ENCODE measurements around the gene SYCE1L. TPM values are rescaled to one million over a fixed set of nuclear protein-coding genes. Genes with fewer than 3 reads are reported as not detected.
A peak's percentile ranks its signal among the peaks of the same experiment; 100 is the strongest.

SYCE1L gene
- total RNA-seq, 1 experiment from 2014 or later, result not detected

DNA sequence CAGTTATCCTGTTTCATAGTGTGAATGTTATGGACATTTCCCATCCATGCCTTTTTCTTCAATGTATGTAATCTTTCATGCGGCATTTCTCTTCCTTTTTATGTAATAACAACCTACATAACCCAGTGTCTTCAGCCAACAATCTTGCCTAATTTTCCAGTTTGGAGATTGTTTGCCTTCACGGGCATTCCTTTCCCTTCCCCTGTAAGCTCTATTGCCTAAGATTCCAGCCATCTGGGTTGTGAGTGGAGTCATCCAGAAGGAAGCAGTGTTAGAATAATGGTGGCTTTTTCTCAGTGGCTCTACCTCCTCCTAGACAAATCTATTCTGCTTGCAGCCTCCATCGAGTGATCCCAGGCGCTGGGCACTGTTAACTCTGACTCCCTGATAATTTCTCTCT is 22.3 kb downstream of the SYCE1L start:
- Histone ChIP-seq H3K36me3 (ENCODE audit: insufficient read depth, low read length, poor library complexity, severe bottlenecking) (no peaks in the 10 kb centered on the region), H3K4me1 (ENCODE audit: insufficient read depth, low read length, poor library complexity, severe bottlenecking) (no peaks in the 10 kb centered on the region), H3K27me3 (replicated peaks; ENCODE audit: insufficient read depth, low read depth, low read length, poor library complexity) (no peaks in the 10 kb centered on the region), H3K4me3 (ENCODE audit: low read depth, low read length, poor library complexity, severe bottlenecking) (no peak overlapping the region), H3K27ac (ENCODE audit: low read depth, low read length, poor library complexity, severe bottlenecking) (no peak overlapping the region), H3K9me3 (ENCODE audit: low read depth, low read length, poor library complexity, severe bottlenecking) (no peaks in the 10 kb centered on the region)
- no peak for DNase-seq (ENCODE audit: low spot score)
- ChIA-PET CTCF (no interaction called here), POLR2A (ENCODE audit: low non-redundant PET) (no interaction called here)
- BruUV-seq (replicated peaks), result no TSS peak
- TF ChIP-seq, protein P1, sequence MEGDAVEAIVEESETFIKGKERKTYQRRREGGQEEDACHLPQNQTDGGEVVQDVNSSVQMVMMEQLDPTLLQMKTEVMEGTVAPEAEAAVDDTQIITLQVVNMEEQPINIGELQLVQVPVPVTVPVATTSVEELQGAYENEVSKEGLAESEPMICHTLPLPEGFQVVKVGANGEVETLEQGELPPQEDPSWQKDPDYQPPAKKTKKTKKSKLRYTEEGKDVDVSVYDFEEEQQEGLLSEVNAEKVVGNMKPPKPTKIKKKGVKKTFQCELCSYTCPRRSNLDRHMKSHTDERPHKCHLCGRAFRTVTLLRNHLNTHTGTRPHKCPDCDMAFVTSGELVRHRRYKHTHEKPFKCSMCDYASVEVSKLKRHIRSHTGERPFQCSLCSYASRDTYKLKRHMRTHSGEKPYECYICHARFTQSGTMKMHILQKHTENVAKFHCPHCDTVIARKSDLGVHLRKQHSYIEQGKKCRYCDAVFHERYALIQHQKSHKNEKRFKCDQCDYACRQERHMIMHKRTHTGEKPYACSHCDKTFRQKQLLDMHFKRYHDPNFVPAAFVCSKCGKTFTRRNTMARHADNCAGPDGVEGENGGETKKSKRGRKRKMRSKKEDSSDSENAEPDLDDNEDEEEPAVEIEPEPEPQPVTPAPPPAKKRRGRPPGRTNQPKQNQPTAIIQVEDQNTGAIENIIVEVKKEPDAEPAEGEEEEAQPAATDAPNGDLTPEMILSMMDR (conservative IDR thresholded peaks at IDR 0.05; ENCODE audit: low read depth, low read length), result no peak
- no peak for TF ChIP-seq EZH2 (IDR thresholded peaks at IDR 0.05; ENCODE audit: borderline replicate concordance, low read depth, low read length, poor library complexity, severe bottlenecking)
- intact Hi-C loops (cut with micrococcal nuclease; ENCODE audit: unreplicated experiment), result no loop called here

DNA sequence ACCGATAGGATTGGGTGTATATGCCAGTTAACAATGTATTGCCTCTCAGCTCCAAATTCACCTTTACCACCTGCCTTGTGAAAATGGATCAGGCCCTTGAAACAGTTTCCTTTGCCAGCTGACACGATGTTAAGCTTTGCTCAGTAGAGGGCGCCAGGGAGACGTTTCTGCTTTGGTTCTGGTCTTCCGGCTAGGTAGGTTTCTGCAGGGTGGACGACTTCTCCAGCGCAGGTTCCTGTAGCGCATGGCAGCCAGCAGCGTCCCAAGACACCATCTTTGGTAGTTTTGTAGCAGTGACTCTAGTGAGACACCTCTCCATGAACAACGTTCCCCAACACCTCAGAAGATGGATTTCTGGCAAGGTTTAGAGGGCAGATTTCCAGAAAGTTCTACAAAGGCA is 24.0 kb downstream of the SYCE1L start:
- ChIA-PET POLR2A (ENCODE audit: low non-redundant PET) (no interaction called here), CTCF (interaction anchor here (0.6 kb wide), 1 partner anchor 19 kb away, joined by 5 read pairs; no protein-coding TSS in a partner anchor)
- H3K4me3 ChIP-seq (ENCODE audit: low read depth, low read length, poor library complexity, severe bottlenecking), result no peak overlapping the region
- no peaks in the 10 kb centered on the region for H3K4me1 ChIP-seq (ENCODE audit: insufficient read depth, low read length, poor library complexity, severe bottlenecking)
- no peaks in the 10 kb centered on the region for H3K9me3 ChIP-seq (ENCODE audit: low read depth, low read length, poor library complexity, severe bottlenecking)
- DNase-seq (ENCODE audit: low spot score), result peak; percentile 34
- H3K36me3 ChIP-seq (ENCODE audit: insufficient read depth, low read length, poor library complexity, severe bottlenecking), result no peaks in the 10 kb centered on the region
- intact Hi-C loops (cut with micrococcal nuclease; ENCODE audit: unreplicated experiment), result no loop called here
- BruUV-seq (replicated peaks), result no TSS peak
- H3K27me3 ChIP-seq (replicated peaks; ENCODE audit: insufficient read depth, low read depth, low read length, poor library complexity), result no peaks in the 10 kb centered on the region
- TF ChIP-seq, protein P1 (conservative IDR thresholded peaks at IDR 0.05; ENCODE audit: low read depth, low read length), result peak; percentile 71
- no peak for TF ChIP-seq EZH2 (IDR thresholded peaks at IDR 0.05; ENCODE audit: borderline replicate concordance, low read depth, low read length, poor library complexity, severe bottlenecking)
- no peak overlapping the region for H3K27ac ChIP-seq (ENCODE audit: low read depth, low read length, poor library complexity, severe bottlenecking)

DNA sequence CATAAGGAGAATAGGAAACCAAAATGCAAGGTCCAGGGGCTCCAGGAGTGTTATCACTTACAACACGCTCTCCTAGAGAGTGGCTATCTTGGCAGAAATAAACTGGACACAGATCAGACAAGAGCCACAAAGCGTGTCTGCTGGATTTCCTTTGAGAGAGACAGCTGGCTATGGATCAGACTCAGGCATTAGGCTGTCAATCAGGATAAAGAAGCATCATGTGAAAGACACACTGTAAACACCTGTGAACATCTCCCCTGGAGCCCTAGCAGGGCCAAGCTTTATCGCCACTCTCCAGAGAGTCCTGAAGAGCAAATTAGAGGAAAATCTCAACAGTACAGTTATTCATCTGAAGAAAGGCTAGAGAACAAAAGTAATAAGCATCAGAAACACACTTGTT is 26.0 kb downstream of the SYCE1L start:
- Histone ChIP-seq H3K27ac (ENCODE audit: low read depth, low read length, poor library complexity, severe bottlenecking) (no peak overlapping the region), H3K27me3 (replicated peaks; ENCODE audit: insufficient read depth, low read depth, low read length, poor library complexity) (no peaks in the 10 kb centered on the region), H3K36me3 (ENCODE audit: insufficient read depth, low read length, poor library complexity, severe bottlenecking) (no peaks in the 10 kb centered on the region), H3K9me3 (ENCODE audit: low read depth, low read length, poor library complexity, severe bottlenecking) (no peaks in the 10 kb centered on the region), H3K4me1 (ENCODE audit: insufficient read depth, low read length, poor library complexity, severe bottlenecking) (no peaks in the 10 kb centered on the region), H3K4me3 (ENCODE audit: low read depth, low read length, poor library complexity, severe bottlenecking) (no peak overlapping the region)
- TF ChIP-seq EZH2 (IDR thresholded peaks at IDR 0.05; ENCODE audit: borderline replicate concordance, low read depth, low read length, poor library complexity, severe bottlenecking), result no peak
- TF ChIP-seq, protein P1 (conservative IDR thresholded peaks at IDR 0.05; ENCODE audit: low read depth, low read length), result no peak
- ChIA-PET CTCF (no interaction called here), POLR2A (ENCODE audit: low non-redundant PET) (no interaction called here)
- DNase-seq (ENCODE audit: low spot score), result no peak
- BruUV-seq (replicated peaks), result no TSS peak
- intact Hi-C loops (cut with micrococcal nuclease; ENCODE audit: unreplicated experiment), result no loop called here
